LHCN-M2 (cell line): Measurements from ENCODE around the gene MSANTD2. TPM values are rescaled to one million over a fixed set of nuclear protein-coding genes. Genes with fewer than 3 reads are reported as not detected.

Source experiments
- DNase-seq: peaks from one replicate; pipeline ENCODE4 v3.0.0-alpha.2; 2012; ENCODE audit warnings: low read depth
- total RNA-seq: library from RNA; depleted of rRNA; stranded (reverse); fragments of >200 nt; gene quantifications from 2 replicates; pipeline ENCODE4 v1.2.3, GENCODE V29; 2014; rRNA removed

The MSANTD2 gene
- total RNA-seq, 1 experiment from 2014 or later = 12.3 TPM

- DNase-seq = no peak
Measured at GRCh38 chr11:124738713-124739478, 61.3 kb downstream of the MSANTD2 start.

DNA sequence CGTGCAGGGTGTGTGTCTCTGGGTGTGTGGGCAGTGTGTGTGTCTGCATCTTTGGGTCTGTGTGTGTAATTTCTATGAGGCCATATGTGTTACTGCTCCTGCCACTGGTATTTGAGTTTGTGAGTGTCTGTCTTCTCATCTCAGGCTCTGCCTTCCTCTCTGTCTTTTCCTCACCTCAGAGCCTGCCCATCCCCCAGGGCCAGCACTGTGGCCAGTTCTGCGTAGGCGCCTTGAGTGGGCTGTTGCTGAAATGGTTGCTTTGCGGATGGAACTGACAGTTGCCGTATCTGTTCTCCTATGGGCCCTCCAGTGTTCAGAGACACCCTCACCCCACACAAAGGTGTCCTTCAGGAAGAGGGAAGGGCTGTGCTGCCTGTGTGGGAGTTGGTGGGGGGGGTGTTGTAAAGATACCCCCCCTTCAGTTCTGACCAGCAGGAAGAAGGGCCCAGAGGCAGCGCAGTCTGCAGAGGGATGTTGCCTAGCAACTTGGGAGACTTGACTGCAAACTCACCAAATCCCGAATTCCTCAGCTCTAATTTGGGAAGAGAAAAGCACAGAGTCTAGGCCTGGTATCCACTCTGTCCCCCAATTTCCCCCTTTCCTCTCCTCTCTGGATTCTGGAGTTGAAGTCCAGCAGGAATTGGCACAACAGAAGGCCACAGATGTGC is 62.4 kb downstream of the MSANTD2 start:
- no peak for DNase-seq

- DNase-seq = no peak
Measured at GRCh38 chr11:124736736-124737135, 63.5 kb downstream of the MSANTD2 start.

DNA sequence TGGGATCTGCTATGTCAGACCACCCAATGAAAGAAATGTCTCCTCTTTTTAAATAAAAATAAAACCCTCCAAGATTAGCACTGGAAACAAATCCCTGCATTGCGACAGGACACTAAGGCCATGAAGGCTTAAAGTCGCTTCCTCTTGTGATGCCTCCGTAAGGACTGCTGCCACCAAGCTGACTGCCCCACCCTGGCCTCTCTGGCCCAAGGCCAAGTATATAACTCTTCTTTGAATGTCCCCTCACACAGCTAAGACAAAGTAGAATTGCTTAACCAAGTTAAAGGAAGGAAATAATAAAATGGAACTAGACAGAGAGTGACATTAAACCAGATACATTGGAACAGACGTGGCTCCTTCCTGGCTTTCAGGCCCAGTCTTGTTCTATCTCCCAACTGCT is 68.0 kb downstream of the MSANTD2 start:
- DNase-seq = no peak

DNA sequence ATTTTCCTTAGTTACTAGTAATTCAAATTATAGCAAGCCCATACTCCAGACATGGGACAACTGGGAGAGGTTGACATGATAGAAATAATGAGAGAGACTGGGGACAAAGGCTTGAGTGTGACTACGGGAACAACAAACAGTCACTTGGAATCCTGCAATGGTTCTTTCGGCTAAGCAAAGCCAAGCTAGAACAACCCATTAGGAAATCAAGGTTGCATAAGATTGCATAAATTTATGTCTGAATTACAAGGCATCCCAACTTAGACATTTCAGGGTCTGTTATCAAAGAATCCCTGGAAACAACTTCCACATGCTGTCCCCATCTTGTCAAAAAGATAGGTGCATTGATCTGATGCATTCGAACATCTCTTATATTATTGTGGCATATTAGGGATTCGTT is 70.6 kb downstream of the MSANTD2 start:
- DNase-seq = no peak

GRCh38 chr11:124728134-124728533 is 72.1 kb downstream of the MSANTD2 start:
- no peak for DNase-seq

DNA sequence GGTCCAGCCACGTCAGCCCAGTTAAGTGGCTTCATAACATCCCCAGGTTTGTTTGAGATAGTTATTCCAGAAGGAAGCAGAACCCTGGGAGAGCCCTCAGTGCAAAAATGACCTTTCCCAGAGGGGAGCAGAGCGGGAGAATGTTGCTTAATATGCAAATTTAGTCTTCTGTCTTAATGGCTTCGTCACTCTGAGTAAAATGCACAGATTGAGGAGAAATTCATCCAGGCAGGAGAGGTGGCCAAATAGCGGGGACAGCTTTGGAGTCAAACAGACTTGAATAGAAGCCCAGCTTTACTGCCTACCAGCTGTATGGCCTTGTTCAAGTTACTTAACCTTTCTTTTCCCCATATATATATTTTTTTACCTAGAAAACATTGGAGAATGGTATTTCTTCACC is 72.7 kb downstream of the MSANTD2 start:
- DNase-seq = no peak

DNA sequence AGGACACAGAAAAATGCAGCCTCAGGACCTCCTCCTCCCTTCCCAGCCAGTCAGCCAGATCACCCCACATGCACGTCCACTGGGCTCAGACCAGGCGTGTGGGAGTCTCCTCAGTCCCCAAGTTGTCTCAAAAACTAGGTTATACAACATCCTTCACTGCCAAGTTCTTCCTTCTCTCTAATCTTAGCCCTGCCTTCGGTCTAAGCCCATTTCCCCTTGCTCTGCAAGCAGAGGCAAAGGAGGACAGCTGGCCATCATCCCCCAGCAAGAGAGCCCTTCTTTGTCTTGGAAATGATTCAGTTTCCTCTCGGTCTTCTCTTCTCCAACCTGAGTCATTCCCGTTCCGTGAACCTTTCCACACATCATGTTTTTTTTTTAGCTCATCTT is 74.5 kb downstream of the MSANTD2 start:
- peak; percentile 60 for DNase-seq

DNA sequence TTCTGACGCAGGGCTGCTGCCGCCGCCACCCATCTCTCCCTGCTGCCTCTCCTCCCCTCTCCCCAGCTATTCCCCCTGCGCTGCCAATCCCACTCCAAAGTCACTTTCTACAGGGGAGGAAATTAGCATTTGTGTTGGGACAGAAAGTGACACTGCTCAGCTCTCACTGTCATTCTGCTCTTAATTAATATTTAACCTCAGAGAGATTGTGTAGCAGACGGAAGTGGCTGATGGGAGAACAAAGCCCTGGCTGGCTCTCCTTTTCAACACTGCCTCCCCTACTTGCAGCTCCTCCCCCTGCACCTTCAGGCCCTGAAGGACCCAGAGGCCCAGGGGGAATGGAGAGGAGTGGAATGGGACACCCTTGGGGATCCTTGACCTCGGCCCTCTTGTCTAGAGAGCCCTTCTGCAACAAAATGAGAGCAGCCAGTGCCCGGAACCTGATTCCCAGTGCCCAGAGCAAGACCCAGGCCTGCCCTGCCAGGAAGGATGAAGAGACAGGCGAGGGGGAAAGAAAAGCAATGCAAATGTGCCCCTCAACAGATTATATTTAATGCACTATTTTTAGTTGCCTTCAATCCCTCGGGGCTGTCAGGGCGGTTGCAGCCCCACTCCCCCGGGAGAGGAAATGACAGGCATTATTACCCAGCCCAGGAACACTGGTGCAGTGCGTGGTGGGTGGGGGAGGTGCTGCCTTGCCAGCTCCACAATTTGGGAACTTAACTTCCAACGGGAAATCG is 75.1 kb downstream of the MSANTD2 start:
- no peak for DNase-seq

GRCh38 chr11:124722176-124722575 is 78.0 kb downstream of the MSANTD2 start:
- no peak for DNase-seq

DNA sequence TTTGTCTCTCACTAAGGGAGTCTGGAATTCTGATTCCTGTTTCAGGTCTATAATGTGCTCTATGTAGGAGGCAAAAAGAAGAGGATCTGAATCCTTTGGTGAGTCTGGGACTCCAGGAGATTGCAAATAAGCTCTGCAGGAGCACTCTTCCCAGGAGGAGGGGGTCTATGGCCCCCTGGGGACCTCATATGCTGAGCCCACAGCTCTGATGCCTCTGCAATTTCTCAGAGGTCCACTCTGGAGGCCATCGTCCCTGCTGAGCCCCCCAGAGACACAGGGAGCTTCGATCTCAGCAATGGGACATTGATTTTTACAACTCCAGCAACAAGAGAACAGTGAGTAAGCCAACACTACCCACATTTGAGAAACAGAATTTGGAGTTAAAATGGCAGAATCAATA is 80.7 kb downstream of the MSANTD2 start:
- DNase-seq = no peak

GRCh38 chr11:124718801-124719200 is 81.4 kb downstream of the MSANTD2 start:
- DNase-seq = no peak

GRCh38 chr11:124717786-124718651 is 82.2 kb downstream of the MSANTD2 start:
- peak; percentile 18 for DNase-seq

- DNase-seq = peak; percentile 19
Measured at GRCh38 chr11:124717421-124717785, 82.8 kb downstream of the MSANTD2 start.

DNA sequence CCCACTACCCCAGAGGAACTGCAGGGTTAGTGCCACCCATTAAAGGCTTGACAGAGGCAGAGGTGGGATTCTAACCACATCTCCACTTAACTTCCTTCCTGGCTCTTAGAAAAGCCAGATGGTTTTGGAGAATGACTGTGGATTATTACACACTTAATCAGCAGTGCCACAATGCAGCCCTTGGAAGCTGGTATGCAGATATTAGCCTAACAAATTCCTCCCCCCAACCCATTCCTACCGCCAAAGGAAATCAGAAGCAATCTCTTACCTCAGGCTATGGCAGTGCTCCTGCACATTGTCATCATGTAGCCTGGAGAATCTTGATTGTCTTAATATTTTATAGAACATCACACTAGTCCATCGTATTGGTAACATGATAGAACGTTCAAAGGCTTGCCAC is 83.6 kb downstream of the MSANTD2 start:
- no peak for DNase-seq

Other genes with a start within 250 kb of the MSANTD2 start
- not detected in 2 replicates for gene OR8A1, start 230.4 kb downstream of the MSANTD2 start, total RNA-seq
- not detected in 2 replicates for gene PANX3, start 189.0 kb downstream of the MSANTD2 start, total RNA-seq
- gene TBRG1, start 177.5 kb downstream of the MSANTD2 start, total RNA-seq = 33.7 and 35.8 TPM in 2 replicates
- 11.4 and 15.3 TPM in 2 replicates for gene SIAE, start 126.7 kb downstream of the MSANTD2 start, total RNA-seq
- 24.9 and 30.2 TPM in 2 replicates for gene SPA17, start 126.5 kb downstream of the MSANTD2 start, total RNA-seq
- gene NRGN, start 60.5 kb downstream of the MSANTD2 start, total RNA-seq = 2.4 and 3.8 TPM in 2 replicates
- gene VSIG2, start 48.2 kb downstream of the MSANTD2 start, total RNA-seq = not detected in 2 replicates
- 0.06 TPM in 2 replicates for gene ESAM, start 38.1 kb downstream of the MSANTD2 start, total RNA-seq
- gene ROBO3, start 65.0 kb upstream of the MSANTD2 start, total RNA-seq = 11.9 and 18.5 TPM in 2 replicates
- 23.4 and 26.9 TPM in 2 replicates for gene ROBO4, start 97.5 kb upstream of the MSANTD2 start, total RNA-seq
- not detected in 2 replicates for gene HEPN1, start 118.8 kb upstream of the MSANTD2 start, total RNA-seq
- 0.13 TPM in 1 of 2 replicates, not detected in the other for gene HEPACAM, start 135.6 kb upstream of the MSANTD2 start, total RNA-seq
- gene CCDC15, start 153.8 kb upstream of the MSANTD2 start, total RNA-seq = 13.3 and 16.0 TPM in 2 replicates